AG04450 (cell line): ENCODE measurements around the gene MGRN1. TPM values are rescaled to one million over a fixed set of nuclear protein-coding genes. Genes with fewer than 3 reads are reported as not detected.
"Not testable (repeated sequence)": the region's sequence is repeated elsewhere in the genome, so short reads cannot be mapped to it uniquely, and the experiment has no call there.

ENCODE experiments used
- CTCF ChIA-PET: fragments of 300-600, 350-600 bp; formaldehyde crosslinking; extraction: SDS; loops from one replicate; lab custom pipeline; 2022; ENCODE audit warnings: antibody characterized with exemption, inconsistent platforms; lab: Charles Lee
- POLR2A ChIA-PET: fragments of 350-600 bp; formaldehyde crosslinking; extraction: SDS; loops from one replicate; lab custom pipeline; 2021; ENCODE audit warnings: antibody characterized with exemption, inconsistent platforms; lab: Yijun Ruan, JAX
- DNase-seq: peaks from one replicate; pipeline ENCODE4 v3.0.0-alpha.2; 2011; ENCODE audit warnings: low read depth, low spot score
- H3K27ac ChIP-seq: one replicate; pipeline ENCODE4 v1.5.1; 2012; ENCODE audit warnings: low read depth, low read length, control low read depth
- H3K27me3 ChIP-seq: one replicate; pipeline ENCODE4 v1.6.0; 2012; ENCODE audit warnings: low read length; ENCODE audit not compliant: control insufficient read depth, insufficient read depth
- H3K4me3 ChIP-seq: 2 replicates; pipeline ENCODE4 v1.5.1; 2011; ENCODE audit warnings: mild to moderate bottlenecking, low read depth, low read length, control low read depth
- H3K9me3 ChIP-seq: 2 replicates; pipeline ENCODE4 v1.5.1; 2012; ENCODE audit warnings: low read length; ENCODE audit not compliant: control insufficient read depth, insufficient read depth
- CTCF ChIP-seq: IDR thresholded peaks from 2 replicates; pipeline ENCODE4 v1.5.1; 2011; ENCODE audit warnings: low read depth, low read length, control low read depth, inconsistent platforms
- polyA plus RNA-seq: library from polyadenylated mRNA; depleted of rRNA; stranded (reverse); fragments of >200 nt; gene quantifications from 2 replicates; pipeline ENCODE4 v1.2.3, GENCODE V29; 2011

Gene MGRN1
- polyA plus RNA-seq, 1 experiment: 3.4 TPM

GRCh38 chr16:4649744-4650442, 25.3 kb downstream of the MGRN1 start:
- Histone ChIP-seq H3K9me3 (peaks cover 20% of the 10 kb centered on the region; the same call in 1 of the 2 replicates), H3K27ac (no peak overlapping the region), H3K4me3 (no peak overlapping the region), H3K27me3 (no peaks in the 10 kb centered on the region)
- ChIA-PET CTCF (interaction anchor here (0.6 to 1.4 kb wide), 7 partner anchors 10 to 24 kb away, joined by 3 to 7 read pairs (median 4); no protein-coding TSS in a partner anchor), POLR2A (no interaction called here)
- no peak for DNase-seq
- no peak for TF ChIP-seq CTCF

- H3K27ac ChIP-seq, POLR2A ChIA-PET, H3K4me3 ChIP-seq, H3K27me3 ChIP-seq, DNase-seq: not testable (repeated sequence)
- peaks cover 20% of the 10 kb centered on the region; the same call in 1 of the 2 replicates for H3K9me3 ChIP-seq
- TF ChIP-seq CTCF: peak; percentile 63
- CTCF ChIA-PET: interaction anchor here (0.5 to 1.4 kb wide), 8 partner anchors 9 to 25 kb away, joined by 3 to 7 read pairs (median 4); no protein-coding TSS in a partner anchor
Observed at GRCh38 chr16:4650443-4651074, 25.9 kb downstream of the MGRN1 start.

GRCh38 chr16:4651827-4652226, 27.2 kb downstream of the MGRN1 start:
- Histone ChIP-seq H3K27ac (no peak overlapping the region), H3K9me3 (peaks cover 14% of the 10 kb centered on the region; the same call in 1 of the 2 replicates), H3K27me3 (no peaks in the 10 kb centered on the region), H3K4me3 (no peak overlapping the region)
- TF ChIP-seq CTCF: no peak
- POLR2A ChIA-PET: no interaction called here
- CTCF ChIA-PET: no interaction called here
- no peak for DNase-seq

- POLR2A ChIA-PET: no interaction called here
- Histone ChIP-seq H3K4me3 (no peak overlapping the region), H3K27me3 (no peaks in the 10 kb centered on the region), H3K9me3 (peaks cover 9% of the 10 kb centered on the region; the same call in 1 of the 2 replicates), H3K27ac (no peak overlapping the region)
- no peak for DNase-seq
- CTCF ChIA-PET: no interaction called here
- TF ChIP-seq CTCF: no peak
Observed at GRCh38 chr16:4652561-4652960, 27.9 kb downstream of the MGRN1 start.
